MG63 (cell line): ENCODE measurements around the gene EFCAB11. TPM values are rescaled to one million over a fixed set of nuclear protein-coding genes. Genes with fewer than 3 reads are reported as not detected.

Source experiments
- DNase-seq: peaks from one replicate; pipeline ENCODE4 v3.0.0-alpha.2; 2020
- H3K27me3 ChIP-seq: fragments of 250-450 bp; sonication (Bioruptor Pico); 2 replicates; pipeline ENCODE4 v1.5.1; 2020; ENCODE audit warnings: mild to moderate bottlenecking, moderate library complexity
- H3K36me3 ChIP-seq: fragments of 250-450 bp; sonication (Bioruptor Pico); 2 replicates; pipeline ENCODE4 v1.5.1; 2020; ENCODE audit warnings: mild to moderate bottlenecking, moderate library complexity
- H3K4me3 ChIP-seq: fragments of 250-450 bp; sonication (Bioruptor Pico); 2 replicates; pipeline ENCODE4 v1.5.1; 2020; ENCODE audit warnings: mild to moderate bottlenecking, moderate library complexity
- H3K9me3 ChIP-seq: fragments of 250-450 bp; sonication (Bioruptor Pico); 2 replicates; pipeline ENCODE4 v1.5.1; 2020; ENCODE audit warnings: mild to moderate bottlenecking, moderate library complexity
- total RNA-seq: library from RNA; depleted of rRNA; stranded (reverse); fragments of >200 nt; shearing (Covaris generic); gene quantifications from 2 replicates; pipeline ENCODE4 v1.2.3, GENCODE V29; 2014; ENCODE audit warnings: low replicate concordance; rRNA removed

Gene EFCAB11
- 3.8 and 4.6 TPM in 2 replicates for total RNA-seq

- Histone ChIP-seq H3K4me3 (peak within 1 kb of the TSS; percentile 70), H3K27me3 (no peaks in the 10 kb centered on the region), H3K36me3 (peaks cover 5% of the 10 kb centered on the region), H3K9me3 (no peaks in the 10 kb centered on the region)
- DNase-seq = peak; percentile 93
Observed at GRCh38 chr14:89954070-89955021, at the start of gene EFCAB11. Gene EFCAB11 (minus strand): TSS chr14:89954730. CDS start chr14:89954660, 70 bp downstream.

GRCh38 chr14:90003526-90004307, 49.2 kb upstream of the EFCAB11 start:
- H3K36me3 ChIP-seq = no peaks in the 10 kb centered on the region

GRCh38 chr14:90000935-90001334, 46.4 kb upstream of the EFCAB11 start:
- H3K9me3 ChIP-seq = no peaks in the 10 kb centered on the region
- H3K4me3 ChIP-seq = no peak overlapping the region
- DNase-seq = no peak
- peaks cover 3% of the 10 kb centered on the region; the same call in 1 of the 2 replicates for H3K36me3 ChIP-seq
- no peaks in the 10 kb centered on the region for H3K27me3 ChIP-seq

More at GRCh38 chr14:90003526-90004307, 49.2 kb upstream of the EFCAB11 start:
- Histone ChIP-seq H3K27me3 (no peaks in the 10 kb centered on the region), H3K4me3 (no peak overlapping the region), H3K9me3 (no peaks in the 10 kb centered on the region)
- DNase-seq = no peak

- H3K36me3 ChIP-seq = peaks cover 13% of the 10 kb centered on the region
- no peaks in the 10 kb centered on the region for H3K27me3 ChIP-seq
- H3K4me3 ChIP-seq = no peak overlapping the region
- H3K9me3 ChIP-seq = no peaks in the 10 kb centered on the region
- no peak for DNase-seq
Observed at GRCh38 chr14:89996963-89997362, 42.4 kb upstream of the EFCAB11 start.

- peaks cover 10% of the 10 kb centered on the region for H3K36me3 ChIP-seq
- H3K27me3 ChIP-seq = no peaks in the 10 kb centered on the region
- no peak overlapping the region for H3K4me3 ChIP-seq
- DNase-seq = no peak
- no peaks in the 10 kb centered on the region for H3K9me3 ChIP-seq
Observed at GRCh38 chr14:89992273-89992672, 37.7 kb upstream of the EFCAB11 start.

- Histone ChIP-seq H3K27me3 (no peaks in the 10 kb centered on the region), H3K36me3 (peaks cover 10% of the 10 kb centered on the region), H3K4me3 (no peak overlapping the region), H3K9me3 (no peaks in the 10 kb centered on the region)
- DNase-seq = no peak
Observed at GRCh38 chr14:89990623-89991275, 36.2 kb upstream of the EFCAB11 start.

- peaks cover 10% of the 10 kb centered on the region for H3K36me3 ChIP-seq
- no peak for DNase-seq
- no peak overlapping the region for H3K4me3 ChIP-seq
- H3K9me3 ChIP-seq = no peaks in the 10 kb centered on the region
- H3K27me3 ChIP-seq = no peaks in the 10 kb centered on the region
Observed at GRCh38 chr14:89990218-89990617, 35.7 kb upstream of the EFCAB11 start.

- DNase-seq = no peak
- Histone ChIP-seq H3K9me3 (no peaks in the 10 kb centered on the region), H3K27me3 (no peaks in the 10 kb centered on the region), H3K4me3 (no peak overlapping the region), H3K36me3 (peaks cover 6% of the 10 kb centered on the region)
Observed at GRCh38 chr14:89988787-89989186, 34.3 kb upstream of the EFCAB11 start.

GRCh38 chr14:89987161-89987475, 32.6 kb upstream of the EFCAB11 start:
- no peak for DNase-seq
- H3K9me3 ChIP-seq = no peaks in the 10 kb centered on the region
- no peaks in the 10 kb centered on the region; the same call in none of the 2 replicates for H3K36me3 ChIP-seq
- H3K4me3 ChIP-seq = no peak overlapping the region
- no peaks in the 10 kb centered on the region for H3K27me3 ChIP-seq

- no peaks in the 10 kb centered on the region for H3K9me3 ChIP-seq
- no peak for DNase-seq
- H3K27me3 ChIP-seq = no peaks in the 10 kb centered on the region
- H3K4me3 ChIP-seq = no peak overlapping the region
- no peaks in the 10 kb centered on the region; the same call in none of the 2 replicates for H3K36me3 ChIP-seq
Observed at GRCh38 chr14:89986462-89987160, 32.1 kb upstream of the EFCAB11 start.

GRCh38 chr14:89983375-89983774, 28.8 kb upstream of the EFCAB11 start:
- Histone ChIP-seq H3K9me3 (no peaks in the 10 kb centered on the region), H3K27me3 (no peaks in the 10 kb centered on the region), H3K4me3 (no peak overlapping the region), H3K36me3 (no peaks in the 10 kb centered on the region; the same call in 1 of the 2 replicates)
- no peak for DNase-seq

GRCh38 chr14:89978656-89979055, 24.1 kb upstream of the EFCAB11 start:
- DNase-seq = no peak
- no peaks in the 10 kb centered on the region; the same call in none of the 2 replicates for H3K36me3 ChIP-seq
- no peaks in the 10 kb centered on the region for H3K27me3 ChIP-seq
- H3K4me3 ChIP-seq = no peak overlapping the region
- no peaks in the 10 kb centered on the region for H3K9me3 ChIP-seq

- no peaks in the 10 kb centered on the region for H3K9me3 ChIP-seq
- no peak overlapping the region for H3K4me3 ChIP-seq
- DNase-seq = no peak
- peaks cover 3% of the 10 kb centered on the region; the same call in 1 of the 2 replicates for H3K36me3 ChIP-seq
- H3K27me3 ChIP-seq = no peaks in the 10 kb centered on the region
Observed at GRCh38 chr14:89977668-89978067, 23.1 kb upstream of the EFCAB11 start.

GRCh38 chr14:89973234-89973823, 18.8 kb upstream of the EFCAB11 start:
- no peak overlapping the region for H3K4me3 ChIP-seq
- no peaks in the 10 kb centered on the region for H3K9me3 ChIP-seq
- peak; percentile 21 for DNase-seq
- peaks cover 3% of the 10 kb centered on the region; the same call in 1 of the 2 replicates for H3K36me3 ChIP-seq
- H3K27me3 ChIP-seq = no peaks in the 10 kb centered on the region

- Histone ChIP-seq H3K4me3 (no peak overlapping the region), H3K9me3 (no peaks in the 10 kb centered on the region), H3K36me3 (peaks cover 11% of the 10 kb centered on the region), H3K27me3 (no peaks in the 10 kb centered on the region)
- no peak for DNase-seq
Observed at GRCh38 chr14:89965839-89966238, 11.3 kb upstream of the EFCAB11 start.
